Neural cell (in vitro differentiated cells): ENCODE results near the gene TFB1M.

Source experiments
- CTCF ChIP-seq: fragments of 450-650 bp; IDR thresholded peaks from 2 replicates; pipeline ENCODE4 v1.5.1; 2014; ENCODE audit warnings: antibody characterized with exemption, mild to moderate bottlenecking, moderate library complexity; ENCODE audit not compliant: poor library complexity, severe bottlenecking
- MXI1 ChIP-seq: fragments of 450-650 bp; conservative IDR thresholded peaks from 2 replicates; pipeline ENCODE4 v1.6.1; 2014; ENCODE audit warnings: antibody characterized with exemption, mild to moderate bottlenecking; ENCODE audit not compliant: poor library complexity, severe bottlenecking
- POLR2AphosphoS5 ChIP-seq: IDR thresholded peaks from 2 replicates; pipeline ENCODE4 v1.6.1; 2012
- SMC3 ChIP-seq: fragments of 450-650 bp; conservative IDR thresholded peaks from 2 replicates; pipeline ENCODE4 v1.6.1; 2014; ENCODE audit warnings: antibody characterized with exemption, mild to moderate bottlenecking, moderate library complexity; ENCODE audit not compliant: poor library complexity

- TF ChIP-seq CTCF (no peak), SMC3 (no peak), POLR2AphosphoS5 (no peak), MXI1 (no peak)
These were observed 35.7 kb upstream of the TFB1M start for GRCh38 chr6:155349956-155350355.
